ENCODE measurements around the gene DRC3. TPM values are rescaled to one million over a fixed set of nuclear protein-coding genes. Genes with fewer than 3 reads are reported as not detected.

The DRC3 gene
- total RNA-seq, 1 experiment from 2014 or later = 0.68 TPM

GRCh38 chr17:17990282-17990681 is 17.6 kb downstream of the DRC3 start:
- Histone ChIP-seq H2AFZ (ENCODE audit: low read length) (no peak overlapping the region), H3K18ac (ENCODE audit: insufficient read length, low read depth, low read length) (no peak overlapping the region), H3K4me2 (ENCODE audit: insufficient read depth, insufficient read length, low read length) (no peak overlapping the region), H2BK12ac (ENCODE audit: insufficient read length, low read depth, low read length) (no peak overlapping the region), H3K9ac (ENCODE audit: extremely low read depth, insufficient read length, low read length) (no peak overlapping the region), H3K23me2 (ENCODE audit: insufficient read length, low read depth, low read length, poor library complexity, severe bottlenecking) (peaks cover 3% of the 10 kb centered on the region), H4K8ac (replicated peaks; ENCODE audit: insufficient read length, low read depth, low read length) (no peak overlapping the region), H3K79me1 (ENCODE audit: insufficient read depth, low read depth, low read length, poor library complexity, severe bottlenecking) (no peaks in the 10 kb centered on the region), H3K4me1 (ENCODE audit: insufficient read depth, low read length) (no peaks in the 10 kb centered on the region), H3K23ac (ENCODE audit: insufficient read length, low read depth, low read length) (no peak overlapping the region), H3K79me2 (ENCODE audit: insufficient read depth, low read length) (no peaks in the 10 kb centered on the region), H3T11ph (ENCODE audit: low read length) (no peak overlapping the region), H2BK120ac (ENCODE audit: low read depth, low read length, poor library complexity, severe bottlenecking) (no peak overlapping the region), H2AK5ac (ENCODE audit: insufficient read length, low read length) (no peak overlapping the region), H3K4ac (ENCODE audit: low read depth, low read length) (no peak overlapping the region), H2BK5ac (ENCODE audit: insufficient read length, low read length) (no peak overlapping the region), H2BK15ac (ENCODE audit: low read depth, low read length) (no peak overlapping the region), H4K20me1 (ENCODE audit: control insufficient read depth, insufficient read depth, insufficient read length) (no peaks in the 10 kb centered on the region), H3K14ac (ENCODE audit: insufficient read depth, low read length) (no peak overlapping the region), H3K27me3 (ENCODE audit: insufficient read depth, low read length) (no peaks in the 10 kb centered on the region), H3K9me3 (ENCODE audit: control insufficient read depth, low read depth, low read length) (no peaks in the 10 kb centered on the region), H2BK20ac (ENCODE audit: low read depth, low read length, poor library complexity, severe bottlenecking) (no peak overlapping the region), H4K5ac (ENCODE audit: insufficient read length, low read depth, low read length) (no peak overlapping the region), H3K27ac (ENCODE audit: insufficient read length, low read depth, low read length) (no peak overlapping the region), H3K56ac (ENCODE audit: insufficient read length, low read depth, low read length) (no peak overlapping the region), H4K91ac (ENCODE audit: insufficient read length, low read depth, low read length) (no peak overlapping the region)
- no peak for TF ChIP-seq CTCF (conservative IDR thresholded peaks at IDR 0.05)
- Mint-ChIP-seq H3K4me3 (no peak overlapping the region), H3K27ac (peak overlapping the region in 1 of 3 experiments; percentile 77; a peak in 1 of 7 replicates), H3K9me3 (no peaks in the 10 kb centered on the region), H3K36me3 (ENCODE audit: insufficient read depth in 1 of 3, low read depth in 3 of 3) (no peaks in the 10 kb centered on the region), H3K27me3 (ENCODE audit: low read depth) (peaks cover 3% of the 10 kb centered on the region), H3K4me1 (peaks cover 2 to 5% of the 10 kb centered on the region in 2 experiments; a peak in 1 of 4 replicates)
- no peak for DNase-seq
- no CpG with 5 or more reads among the region's 2 CpGs for WGBS (ENCODE audit: extremely low coverage, insufficient read length, low lambda C conversion rate)
